Measurements from ENCODE around the gene BICDL2.

The BICDL2 gene

DNA sequence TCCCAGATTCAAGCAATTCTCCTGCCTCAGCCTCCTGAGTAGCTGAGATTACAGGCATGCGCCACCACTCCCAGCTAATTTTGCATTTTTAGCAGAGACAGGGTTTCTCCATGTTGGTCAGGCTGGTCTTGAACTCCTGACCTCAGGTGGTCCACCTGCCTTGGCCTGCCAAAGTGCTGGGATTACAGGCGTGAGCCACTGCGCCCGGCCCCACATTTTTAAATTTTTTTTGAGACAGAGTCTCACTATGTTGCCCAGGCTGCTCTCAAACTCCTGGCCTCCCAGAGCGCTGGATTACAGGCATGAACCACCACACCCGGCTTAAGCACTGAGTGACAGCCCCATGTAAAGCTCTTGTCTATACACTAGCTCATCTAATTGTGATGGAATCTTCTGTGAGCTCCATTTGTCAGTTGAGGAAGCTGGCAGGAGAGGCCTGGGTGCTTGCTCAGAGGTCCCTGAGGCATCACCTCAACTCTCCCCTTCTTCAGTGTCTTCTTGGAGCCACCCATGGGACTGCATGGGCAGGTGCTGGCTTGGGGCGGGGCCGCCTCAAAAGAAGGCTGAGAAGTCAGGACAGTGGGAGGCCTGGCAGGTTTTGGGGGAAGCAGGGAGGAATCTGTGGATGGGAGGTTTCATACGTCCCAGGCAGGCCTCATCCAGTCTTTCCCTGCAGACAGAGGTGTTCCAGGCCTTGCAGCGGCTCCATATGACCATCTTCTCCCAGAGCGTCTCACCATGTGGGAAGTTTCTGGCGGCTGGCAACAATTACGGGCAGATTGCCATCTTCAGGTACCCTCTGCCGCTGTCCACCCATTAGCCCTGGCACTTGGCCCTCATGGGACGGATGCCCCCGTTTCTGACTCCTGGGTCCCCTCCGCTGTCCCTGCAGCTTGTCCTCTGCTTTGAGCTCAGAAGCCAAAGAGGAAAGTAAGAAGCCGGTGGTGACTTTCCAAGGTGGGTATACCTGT is 11.4 kb downstream of the BICDL2 start:
- DNase-seq (ENCODE audit: low read depth): no peak

GRCh38 chr16:3023669-3024478 is 12.9 kb downstream of the BICDL2 start, which contains the start of the genes HCFC1R1 and THOC6:
Gene HCFC1R1 (minus strand): TSS chr16:3023942. CDS start chr16:3023941, 1 bp downstream.
Gene THOC6 (plus strand): TSS chr16:3024035. CDS start chr16:3024327, 292 bp downstream.
- DNase-seq (ENCODE audit: low read depth): peak; percentile 96

DNA sequence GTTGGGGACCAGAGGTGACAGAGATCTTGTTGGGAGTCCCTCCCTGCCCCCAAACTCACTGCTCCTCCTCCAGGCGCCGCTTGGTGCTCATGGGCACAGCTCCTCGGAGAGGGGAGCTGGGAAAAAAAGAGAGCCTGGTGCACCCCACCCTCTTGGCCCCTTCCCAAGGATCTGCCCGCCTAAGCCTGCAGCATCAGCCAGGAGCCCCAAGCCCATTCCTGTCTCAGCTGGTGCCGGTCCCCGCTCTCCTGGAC is 13.4 kb downstream of the BICDL2 start:
- peak; percentile 40 for DNase-seq (ENCODE audit: low read depth)

- DNase-seq (ENCODE audit: low read depth): peak; percentile 58
These were observed 13.9 kb downstream of the BICDL2 start for GRCh38 chr16:3022684-3023414.

DNA sequence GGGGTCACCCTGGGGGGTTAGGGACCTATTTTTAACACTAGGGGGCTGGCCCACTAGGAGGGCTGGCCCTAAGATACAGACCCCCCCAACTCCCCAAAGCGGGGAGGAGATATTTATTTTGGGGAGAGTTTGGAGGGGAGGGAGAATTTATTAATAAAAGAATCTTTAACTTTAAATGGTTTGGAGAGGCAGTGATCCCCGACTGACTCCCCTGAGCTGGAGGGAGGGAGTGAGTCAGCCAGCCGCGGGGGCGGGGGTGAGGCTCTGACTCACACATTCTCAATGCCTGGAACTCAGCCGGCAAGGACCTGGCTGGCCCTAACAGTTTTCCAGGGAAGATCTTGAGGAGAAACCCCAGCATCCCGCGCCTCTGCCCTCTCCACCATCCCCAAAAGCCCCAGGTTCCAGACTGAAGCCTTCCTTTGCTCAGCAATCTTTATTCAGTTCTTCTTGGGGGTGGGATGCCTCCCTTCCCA is 14.5 kb downstream of the BICDL2 start:
- DNase-seq (ENCODE audit: low read depth): peak; percentile 93

GRCh38 chr16:3021449-3022207 is 15.1 kb downstream of the BICDL2 start:
- DNase-seq (ENCODE audit: low read depth): peak; percentile 96

- DNase-seq (ENCODE audit: low read depth): peak; percentile 65
These were observed 15.9 kb downstream of the BICDL2 start for GRCh38 chr16:3020604-3021448.

DNA sequence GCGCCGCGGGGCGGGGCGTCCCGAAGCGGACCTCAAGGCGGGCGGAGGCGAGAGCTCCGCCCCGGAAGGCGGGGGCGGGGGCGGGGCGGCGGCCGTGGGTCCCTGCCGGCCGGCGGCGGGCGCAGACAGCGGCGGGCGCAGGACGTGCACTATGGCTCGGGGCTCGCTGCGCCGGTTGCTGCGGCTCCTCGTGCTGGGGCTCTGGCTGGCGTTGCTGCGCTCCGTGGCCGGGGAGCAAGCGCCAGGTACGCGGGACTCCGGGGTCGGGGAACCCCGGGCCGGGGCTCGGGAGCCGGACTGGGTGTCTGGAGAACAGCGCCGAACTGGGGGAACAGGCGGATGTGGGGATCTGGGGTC is 16.5 kb downstream of the BICDL2 start, which contains the start of gene TNFRSF12A:
Gene TNFRSF12A, plus strand, starts transcription at position 122 of the 357 bp plus-strand sequence. Its CDS starts 30 bp downstream, at position 152.
- DNase-seq (ENCODE audit: low read depth): peak; percentile 60

GRCh38 chr16:3019594-3020246 is 17.0 kb downstream of the BICDL2 start:
- DNase-seq (ENCODE audit: low read depth): no peak

DNA sequence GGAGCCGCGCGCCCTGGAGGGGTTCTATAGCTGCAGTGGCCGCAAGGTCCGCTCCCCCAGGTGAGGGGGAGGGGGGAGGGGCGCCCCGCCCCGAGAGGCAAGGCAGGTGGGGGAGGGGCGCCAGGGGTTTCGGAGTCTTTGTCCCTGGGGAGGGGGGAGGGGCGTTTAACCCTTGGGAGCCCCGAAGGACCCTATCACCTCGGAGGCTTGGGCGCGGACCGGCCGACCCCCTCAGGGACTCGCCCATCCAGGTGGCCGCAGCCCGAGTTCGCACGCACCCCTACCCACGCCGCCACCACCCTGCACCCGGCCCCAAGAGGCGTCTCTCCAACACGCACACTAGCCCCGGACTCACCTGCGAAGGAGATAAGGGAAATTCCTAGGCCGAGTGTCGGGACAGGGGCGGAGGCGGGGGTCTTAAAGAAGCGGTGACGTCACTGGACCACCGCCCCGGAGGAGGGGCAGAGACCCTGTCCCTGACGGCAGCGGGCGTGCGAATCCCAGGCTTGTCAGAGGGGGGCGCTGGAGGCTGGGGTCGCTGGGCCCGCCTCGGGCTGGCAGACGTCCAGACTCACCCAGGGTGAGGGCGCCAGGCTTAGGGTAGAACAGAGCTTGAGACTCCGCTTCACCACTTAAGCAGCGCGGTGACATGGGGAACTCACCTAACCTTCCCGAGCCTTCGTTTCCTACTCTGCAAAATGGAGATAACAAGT is 18.8 kb downstream of the BICDL2 start, which contains the start of gene CLDN6:
Gene CLDN6, minus strand, starts transcription at position 390 of the 713 bp plus-strand sequence. CDS start 2,162 bp downstream, outside the sequence.
- no peak for DNase-seq (ENCODE audit: low read depth)

DNA sequence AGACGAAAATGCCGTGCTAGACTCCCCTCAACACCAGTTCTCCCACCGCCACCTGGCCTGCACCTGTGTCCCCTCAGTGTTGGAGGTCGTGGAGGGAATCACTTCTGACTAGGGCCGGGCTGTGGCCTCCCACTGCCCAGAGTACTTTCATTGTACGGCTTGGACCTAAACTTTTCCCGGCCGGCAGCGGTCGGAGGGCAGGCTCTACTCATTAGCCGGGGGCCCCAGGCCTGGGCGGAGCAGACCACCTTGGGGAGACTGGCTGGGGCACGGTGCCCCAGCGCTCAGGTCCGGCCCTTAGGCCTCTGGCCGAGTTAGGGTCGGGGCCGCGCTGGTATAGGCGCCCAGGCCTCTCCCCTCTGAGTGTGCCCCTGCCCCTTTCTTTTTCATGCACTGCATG is 19.4 kb downstream of the BICDL2 start:
- DNase-seq (ENCODE audit: low read depth): no peak

- DNase-seq (ENCODE audit: low read depth): no peak
These were observed 20.8 kb downstream of the BICDL2 start for GRCh38 chr16:3015865-3016521.

DNA sequence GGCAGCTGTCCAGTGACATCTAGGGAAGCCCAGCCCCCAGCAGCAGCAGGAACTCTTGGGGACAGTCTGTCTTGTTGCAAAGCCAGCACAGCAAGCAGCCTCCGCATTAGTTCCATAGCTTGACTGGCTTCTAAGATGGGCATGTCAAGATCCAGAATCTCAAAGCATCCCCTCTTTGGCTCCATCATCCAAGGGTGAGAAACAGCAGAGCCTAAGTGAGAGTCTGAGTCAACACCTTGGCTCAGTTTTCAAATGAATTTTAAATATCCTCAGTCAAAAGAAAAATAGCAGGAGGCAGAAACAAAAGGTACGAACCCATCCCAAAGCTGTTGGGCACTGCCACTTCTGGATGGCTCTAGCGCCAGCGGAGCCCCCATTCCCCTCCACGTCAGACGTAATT is 21.8 kb downstream of the BICDL2 start:
- no peak for DNase-seq (ENCODE audit: low read depth)

DNA sequence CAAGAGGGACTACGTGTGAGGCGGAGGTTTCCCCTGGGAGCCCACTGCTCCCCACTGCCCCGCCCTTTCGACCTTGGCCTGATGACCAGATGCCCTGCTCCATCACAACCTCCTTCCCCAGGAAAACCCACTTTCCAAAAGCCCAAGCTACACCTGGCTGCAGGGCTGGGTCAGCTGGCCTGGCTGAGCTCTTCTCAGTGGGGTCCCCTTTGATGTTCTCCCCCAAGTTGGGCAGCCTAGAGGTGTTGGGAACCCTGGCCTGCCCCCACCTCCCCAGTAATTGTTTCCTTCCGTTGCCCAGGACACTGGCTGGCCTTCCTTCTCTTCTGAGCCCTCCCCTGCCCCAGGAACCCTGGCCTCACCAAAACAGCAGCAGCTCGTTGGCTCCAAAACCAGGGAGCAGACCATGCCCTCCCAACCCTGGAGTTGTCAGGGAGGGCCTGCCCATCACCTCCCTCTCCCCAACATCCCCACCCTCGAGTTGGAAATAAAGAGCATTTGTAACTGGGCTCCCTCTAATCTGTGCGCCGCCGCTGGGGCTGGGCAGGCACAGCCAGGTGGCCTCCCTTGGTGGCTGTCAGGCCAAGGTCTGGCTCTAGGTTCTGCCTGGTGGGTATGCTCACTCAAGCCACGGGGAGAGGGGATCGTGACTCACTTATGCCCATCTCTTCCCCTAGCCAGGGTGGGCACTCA is 22.6 kb downstream of the BICDL2 start:
- DNase-seq (ENCODE audit: low read depth): no peak

- DNase-seq (ENCODE audit: low read depth): no peak
These were observed 23.2 kb downstream of the BICDL2 start for GRCh38 chr16:3013491-3013951.

- DNase-seq (ENCODE audit: low read depth): no peak
These were observed 23.8 kb downstream of the BICDL2 start, which contains the start of gene CLDN9 for GRCh38 chr16:3012828-3013420. Gene CLDN9 (plus strand): TSS chr16:3012923. CDS start chr16:3013363, 440 bp downstream.

- no peak for DNase-seq (ENCODE audit: low read depth)
These were observed 24.5 kb downstream of the BICDL2 start for GRCh38 chr16:3012246-3012645.
